HG03097 (cell line): ENCODE results near the gene FXYD5.

ENCODE experiments used
- ATAC-seq: cut with Tn5 transposase; IDR thresholded peaks from one replicate; pipeline ENCODE4 v1.9.1; 2021; ENCODE audit not compliant: unreplicated experiment, low FRiP score

FXYD5 gene

DNA sequence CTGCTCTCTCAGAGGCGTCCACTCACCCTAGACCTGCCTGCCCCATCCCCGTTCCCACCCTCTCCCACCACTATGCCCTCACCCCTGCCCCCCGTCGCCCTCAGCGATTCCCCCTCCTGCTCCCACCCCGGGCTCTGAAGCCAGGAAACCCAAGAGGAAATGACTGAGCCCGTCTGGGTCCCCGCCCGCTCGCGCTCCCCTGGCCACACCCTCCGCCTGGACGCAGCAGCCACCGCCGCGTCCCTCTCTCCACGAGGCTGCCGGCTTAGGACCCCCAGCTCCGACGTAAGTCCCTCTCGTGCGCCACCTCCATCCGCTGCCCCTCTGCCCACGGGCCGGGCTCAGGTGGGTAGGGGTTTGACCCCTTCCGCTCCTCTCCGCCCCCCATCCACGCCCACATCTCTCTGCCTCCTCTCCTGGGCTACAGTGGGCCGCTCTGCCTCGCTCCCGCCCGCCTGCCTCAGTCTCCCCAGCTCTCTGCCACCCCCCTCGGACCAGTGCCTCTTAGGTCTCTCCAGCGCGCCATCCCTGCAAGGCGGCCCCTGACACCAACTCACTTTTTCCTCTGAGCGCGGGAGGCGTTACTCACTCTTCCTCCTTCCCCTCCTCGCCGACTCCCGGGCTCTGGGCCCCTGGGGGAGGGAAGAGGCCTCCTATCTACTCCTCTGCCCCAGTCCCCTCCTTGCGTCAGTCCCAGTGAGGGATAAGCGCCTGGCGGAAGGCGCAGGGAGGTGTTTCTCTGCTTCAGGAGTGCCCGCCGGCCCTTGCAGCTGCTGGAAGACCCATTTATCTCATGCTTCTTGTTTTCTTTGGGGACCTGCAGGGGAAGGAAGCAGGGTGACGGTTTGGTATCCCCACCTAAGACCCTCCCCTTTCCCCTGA lies at the start of gene FXYD5:
FXYD5 (plus strand) TSS at position 211 of the 882 bp plus-strand sequence. CDS start 816 bp downstream, outside the sequence.
- no peak for ATAC-seq

GRCh38 chr19:35105047-35105410 lies 49.5 kb upstream of the FXYD5 start:
- no peak for ATAC-seq

- ATAC-seq, result no peak
Measured at GRCh38 chr19:35105411-35106290, 48.9 kb upstream of the FXYD5 start.

DNA sequence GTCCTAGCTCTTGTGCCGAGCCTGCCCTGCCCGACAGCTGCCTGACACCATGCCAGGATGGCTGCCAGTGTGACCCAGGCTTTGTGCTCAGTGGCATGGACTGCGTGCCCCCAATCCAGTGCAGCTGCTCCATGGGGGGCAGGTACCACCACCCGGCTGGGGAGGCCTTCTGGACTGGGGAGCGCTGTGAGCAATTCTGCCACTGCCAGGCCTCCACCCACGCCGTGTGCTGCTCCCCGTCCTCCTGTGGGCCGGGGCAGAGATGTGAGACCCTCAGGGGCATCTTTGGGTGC lies 48.3 kb upstream of the FXYD5 start:
- no peak for ATAC-seq

- ATAC-seq, result no peak
Measured at GRCh38 chr19:35106898-35107541, 47.5 kb upstream of the FXYD5 start.

DNA sequence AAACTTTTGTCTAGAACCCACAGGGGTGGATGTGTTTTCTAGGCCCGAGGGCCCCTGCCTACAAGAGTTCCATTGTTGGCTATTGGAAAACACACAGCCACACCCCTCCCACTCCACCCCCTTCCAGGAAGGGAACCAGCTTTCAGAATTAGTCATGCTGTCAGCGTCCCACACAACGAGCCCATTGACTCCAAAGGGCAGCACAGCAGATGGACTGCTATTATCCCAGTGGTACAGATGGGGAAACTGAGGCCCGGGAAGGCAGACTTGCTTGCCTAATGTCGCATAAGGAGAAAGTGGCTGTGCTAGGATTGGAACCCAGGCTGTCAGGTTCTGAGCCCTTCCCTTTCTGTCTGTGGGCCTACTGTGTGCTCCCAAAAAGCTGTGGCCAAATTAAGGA lies 47.0 kb upstream of the FXYD5 start:
- no peak for ATAC-seq

DNA sequence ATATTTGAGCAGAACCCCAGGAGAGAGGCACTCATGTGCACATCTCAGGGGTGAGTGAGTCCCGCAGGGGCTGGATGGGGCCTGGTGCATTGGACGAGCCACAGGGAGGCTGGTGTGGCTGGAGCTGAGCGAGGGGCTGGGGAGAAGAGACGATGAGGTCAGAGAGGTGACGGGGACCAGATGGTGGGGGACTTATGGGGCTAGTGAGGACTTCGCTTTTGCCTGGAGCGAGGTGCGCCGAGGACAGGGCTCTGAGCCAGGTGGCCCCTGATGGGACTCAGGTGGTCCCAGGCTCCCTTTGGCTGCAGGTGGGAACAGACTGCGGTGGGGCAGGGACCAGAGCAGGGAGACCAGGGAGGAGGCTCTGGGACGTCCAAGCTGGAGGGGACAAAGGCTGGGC lies 45.8 kb upstream of the FXYD5 start:
- ATAC-seq, result no peak

GRCh38 chr19:35109395-35110112 lies 45.0 kb upstream of the FXYD5 start:
- no peak for ATAC-seq

DNA sequence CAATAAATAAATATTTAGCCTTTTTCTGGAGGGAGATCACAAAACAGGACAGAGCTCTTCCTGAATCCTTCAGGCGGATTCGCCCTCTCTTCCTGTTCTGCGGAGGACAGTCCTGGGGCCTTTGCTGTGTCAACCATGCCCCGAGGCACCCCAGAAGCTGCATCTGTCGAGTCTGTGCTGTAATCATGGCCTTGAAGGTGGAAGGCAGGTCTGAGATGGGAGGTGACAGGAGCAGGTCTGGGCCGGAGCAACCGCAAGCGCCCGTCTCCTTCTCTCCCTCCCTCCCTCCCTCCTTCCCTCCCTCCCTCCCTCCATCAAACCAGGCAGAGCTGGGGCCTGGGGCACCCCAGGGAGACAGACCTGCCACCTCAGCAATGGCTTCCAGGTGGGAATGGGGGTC lies 43.6 kb upstream of the FXYD5 start:
- ATAC-seq, result no peak

GRCh38 chr19:35112995-35113688 lies 41.4 kb upstream of the FXYD5 start:
- no peak for ATAC-seq

DNA sequence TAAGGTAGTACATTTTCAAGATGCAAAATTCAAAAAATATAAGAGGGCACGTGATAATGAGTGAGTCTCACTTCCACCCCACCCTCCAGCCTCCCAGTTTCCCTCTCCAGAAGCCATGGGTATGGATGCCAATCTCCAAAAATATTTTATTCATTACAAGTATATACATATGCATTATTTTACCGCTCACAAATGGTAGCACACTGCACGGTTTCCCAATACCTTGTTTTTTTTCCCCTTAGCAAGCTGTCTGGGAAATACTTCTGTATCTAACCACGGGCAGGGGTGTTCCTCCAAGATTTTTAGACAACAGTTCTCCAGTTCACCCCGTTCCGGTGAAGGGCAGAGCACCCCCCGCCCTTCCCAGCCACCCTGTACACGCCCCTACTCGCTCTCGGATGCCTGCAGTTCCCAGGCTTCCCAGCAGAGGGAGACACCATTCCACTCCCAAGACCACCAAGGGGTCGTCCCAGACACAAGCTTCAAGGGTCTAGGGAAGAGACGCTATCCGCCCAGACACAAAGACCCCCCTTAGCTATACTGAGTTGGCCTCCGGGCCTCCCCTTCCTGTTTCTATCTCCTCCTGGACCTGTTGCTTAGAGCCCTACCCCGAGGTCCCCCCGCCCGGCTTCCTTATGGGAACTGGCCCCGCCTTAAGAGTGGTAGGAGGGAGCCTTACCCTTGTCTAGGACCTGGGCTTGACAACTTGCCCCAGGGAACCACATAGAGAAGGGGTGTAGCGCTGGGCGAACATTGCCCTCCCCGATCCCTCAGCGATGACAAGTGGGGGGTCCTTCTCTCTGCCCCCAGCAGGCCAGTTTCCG lies 40.0 kb upstream of the FXYD5 start:
- ATAC-seq, result no peak

- no peak for ATAC-seq
Measured at GRCh38 chr19:35115177-35115951, 39.2 kb upstream of the FXYD5 start, which contains the start of gene FXYD3. Gene FXYD3, plus strand, starts transcription at chr19:35115823. Its CDS starts 3,554 bp downstream, at chr19:35119377.

GRCh38 chr19:35116072-35116801 lies 38.3 kb upstream of the FXYD5 start:
- no peak for ATAC-seq

GRCh38 chr19:35117116-35117515 lies 37.4 kb upstream of the FXYD5 start:
- ATAC-seq, result no peak

GRCh38 chr19:35117799-35118198 lies 36.7 kb upstream of the FXYD5 start:
- no peak for ATAC-seq

- no peak for ATAC-seq
Measured at GRCh38 chr19:35118268-35119020, 36.1 kb upstream of the FXYD5 start.

DNA sequence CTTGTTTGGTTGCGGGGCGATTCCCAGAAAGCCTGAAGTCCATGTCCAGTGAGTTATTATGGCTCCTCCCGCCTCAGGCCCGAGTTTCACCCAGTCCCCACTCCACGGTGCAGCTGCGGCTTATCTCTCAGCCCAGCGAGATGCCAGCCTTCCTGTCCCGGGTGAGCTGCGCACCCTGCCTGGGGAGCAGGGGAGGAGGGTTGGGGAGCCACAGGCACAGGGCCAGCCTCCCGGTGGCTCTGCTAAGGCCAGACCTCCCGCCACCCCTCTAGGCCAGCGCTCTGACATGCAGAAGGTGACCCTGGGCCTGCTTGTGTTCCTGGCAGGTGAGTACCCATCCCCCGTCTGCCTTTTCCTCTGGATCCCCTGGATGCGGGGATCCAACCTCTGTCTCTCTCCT lies 35.4 kb upstream of the FXYD5 start:
- no peak for ATAC-seq
